HG03095 (cell line): Measurements from ENCODE around the gene SH3PXD2A.

Experiments
- ATAC-seq: cut with Tn5 transposase; IDR thresholded peaks from one replicate; pipeline ENCODE4 v1.9.1; 2021; ENCODE audit warnings: moderate library complexity; ENCODE audit not compliant: unreplicated experiment

SH3PXD2A gene

DNA sequence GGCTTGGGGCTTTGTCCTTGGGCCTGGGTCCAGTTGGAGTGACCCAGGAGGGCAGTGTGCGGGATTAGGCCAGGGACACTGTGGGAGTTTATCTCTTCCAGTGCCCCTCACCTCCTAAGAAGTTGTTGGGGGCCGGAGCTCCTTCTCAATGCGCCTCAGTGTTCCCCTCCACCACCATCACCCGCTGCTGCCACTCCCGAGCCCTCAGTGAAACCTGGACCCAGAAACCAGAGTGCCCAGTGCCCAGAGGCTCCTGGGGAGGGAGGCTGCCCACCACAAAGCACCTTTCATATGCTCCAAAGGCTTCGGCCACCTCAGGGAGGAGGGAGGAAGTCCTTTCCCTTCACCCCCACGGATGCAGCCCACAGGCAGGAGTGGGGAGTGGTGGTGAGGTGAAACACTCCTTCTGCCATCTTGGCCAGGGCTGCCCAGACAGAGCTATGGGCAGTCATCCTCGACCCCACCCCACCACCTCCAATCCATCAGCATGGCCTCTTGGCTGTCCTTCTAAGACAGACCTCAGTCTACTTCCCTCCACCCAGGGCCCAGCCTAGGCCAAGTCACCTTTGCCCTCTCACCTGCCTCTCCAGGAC is 99.0 kb downstream of the SH3PXD2A start:
- ATAC-seq = no peak

DNA sequence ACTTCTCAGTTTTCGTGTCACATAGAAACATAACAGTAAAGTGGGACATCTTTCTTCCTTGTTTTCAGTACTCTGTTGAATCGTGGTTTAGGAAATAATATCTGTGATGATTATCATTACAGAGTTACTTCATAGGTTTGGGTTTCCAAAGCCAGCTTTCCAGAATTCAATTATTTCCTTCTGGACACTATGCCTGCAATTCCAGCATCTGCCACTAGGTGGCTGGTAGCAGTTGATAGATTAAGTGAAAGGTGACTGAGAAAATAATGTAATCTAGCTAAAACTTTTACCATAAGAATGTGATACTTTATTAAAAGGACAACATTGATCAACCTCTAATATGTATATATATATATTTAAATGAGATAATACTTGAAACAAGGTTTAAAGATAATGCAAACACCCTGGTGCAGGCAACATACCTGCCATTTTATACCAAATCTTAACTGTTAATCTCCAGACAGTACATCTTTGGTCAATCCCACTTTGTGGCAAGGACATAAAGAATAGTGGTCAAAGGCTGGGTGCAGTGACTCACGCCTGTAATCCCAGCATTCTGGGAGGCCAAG is 102.6 kb downstream of the SH3PXD2A start:
- ATAC-seq = no peak

DNA sequence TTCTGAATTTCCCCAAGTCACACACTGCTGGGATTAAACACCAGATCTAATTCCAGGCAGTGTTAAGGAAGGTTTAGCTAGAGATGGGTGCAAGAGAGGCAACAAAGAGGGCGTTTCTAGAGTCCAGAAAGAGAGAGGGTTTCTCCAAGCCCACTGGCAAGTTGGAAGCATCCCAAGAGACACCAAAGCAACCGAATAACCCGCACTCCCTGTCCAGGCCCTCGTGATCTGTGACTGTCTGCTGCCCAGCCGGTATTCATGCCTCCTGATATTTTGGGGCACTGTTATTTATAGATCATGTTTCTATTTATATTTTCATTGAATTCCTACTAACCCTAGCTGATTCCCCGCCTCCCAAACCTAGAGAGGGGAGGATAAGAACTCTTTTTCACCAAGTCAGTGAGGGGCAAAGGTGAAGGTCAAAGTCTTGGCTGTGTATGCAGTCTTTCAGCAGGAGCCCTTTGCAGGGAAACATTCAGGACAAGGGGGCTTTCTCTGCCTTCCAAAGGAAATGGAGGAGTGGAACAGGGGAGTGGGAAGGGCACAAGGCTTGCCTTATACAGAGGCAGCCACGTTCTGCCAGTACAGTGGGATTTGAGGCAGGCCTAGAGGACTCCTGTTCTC is 103.6 kb downstream of the SH3PXD2A start:
- no peak for ATAC-seq

DNA sequence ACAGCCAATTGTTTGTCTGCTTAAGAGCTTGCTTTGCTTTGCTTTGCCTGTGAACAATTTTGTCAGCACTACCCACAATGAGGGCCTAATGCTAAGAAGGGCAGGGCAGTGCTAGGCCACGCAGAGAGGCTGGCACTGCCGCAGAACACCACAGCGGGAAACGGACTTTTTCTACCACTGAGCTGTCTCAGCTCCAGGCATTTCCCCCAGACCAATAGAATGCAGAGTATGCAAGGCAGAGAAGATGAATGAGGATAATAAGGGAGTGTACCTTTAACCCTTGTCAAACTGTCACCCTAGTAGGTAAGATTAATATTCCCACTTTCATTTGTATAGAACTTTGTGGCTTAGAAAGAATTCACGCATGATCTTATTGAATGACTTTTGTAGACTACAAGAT is 104.5 kb downstream of the SH3PXD2A start:
- ATAC-seq = no peak

DNA sequence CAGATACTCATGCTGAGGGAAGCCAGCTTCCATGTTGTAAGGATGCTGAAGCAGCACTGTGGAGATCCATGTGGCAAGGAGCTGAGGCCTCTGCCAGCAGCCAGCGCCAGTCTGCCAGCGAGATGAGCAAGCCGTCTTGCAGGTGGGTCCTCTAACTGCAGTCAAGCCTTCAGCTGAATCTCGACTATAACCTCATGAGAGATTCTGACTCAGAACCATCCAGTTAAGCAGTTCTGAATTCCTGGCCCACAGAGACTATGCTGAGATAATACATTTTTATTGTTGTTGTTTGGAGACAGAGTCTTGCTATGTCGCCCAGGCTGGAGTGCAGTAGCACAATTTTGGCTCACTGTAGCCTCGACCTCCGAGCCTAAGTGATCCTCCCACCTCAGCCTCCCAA is 105.6 kb downstream of the SH3PXD2A start:
- ATAC-seq = no peak

DNA sequence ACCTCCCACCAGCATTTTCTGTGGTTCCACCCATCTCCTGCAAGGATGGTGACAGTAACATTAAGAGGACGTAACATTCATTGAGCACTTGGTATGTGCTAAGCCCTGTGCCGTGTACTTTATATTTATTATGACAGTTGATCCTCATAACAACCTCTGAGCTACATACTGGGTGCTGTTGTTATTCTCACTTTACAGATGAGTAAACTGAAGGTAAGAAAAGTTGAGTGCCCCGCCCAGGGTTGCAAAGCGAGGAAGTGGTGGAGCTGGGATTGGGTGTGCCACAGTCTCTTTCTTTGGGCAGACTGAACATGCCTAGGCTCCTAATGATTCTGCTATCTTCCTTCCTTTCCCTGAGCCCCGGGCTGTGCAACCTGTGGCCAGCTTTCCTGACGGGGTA is 107.4 kb downstream of the SH3PXD2A start:
- ATAC-seq = no peak

DNA sequence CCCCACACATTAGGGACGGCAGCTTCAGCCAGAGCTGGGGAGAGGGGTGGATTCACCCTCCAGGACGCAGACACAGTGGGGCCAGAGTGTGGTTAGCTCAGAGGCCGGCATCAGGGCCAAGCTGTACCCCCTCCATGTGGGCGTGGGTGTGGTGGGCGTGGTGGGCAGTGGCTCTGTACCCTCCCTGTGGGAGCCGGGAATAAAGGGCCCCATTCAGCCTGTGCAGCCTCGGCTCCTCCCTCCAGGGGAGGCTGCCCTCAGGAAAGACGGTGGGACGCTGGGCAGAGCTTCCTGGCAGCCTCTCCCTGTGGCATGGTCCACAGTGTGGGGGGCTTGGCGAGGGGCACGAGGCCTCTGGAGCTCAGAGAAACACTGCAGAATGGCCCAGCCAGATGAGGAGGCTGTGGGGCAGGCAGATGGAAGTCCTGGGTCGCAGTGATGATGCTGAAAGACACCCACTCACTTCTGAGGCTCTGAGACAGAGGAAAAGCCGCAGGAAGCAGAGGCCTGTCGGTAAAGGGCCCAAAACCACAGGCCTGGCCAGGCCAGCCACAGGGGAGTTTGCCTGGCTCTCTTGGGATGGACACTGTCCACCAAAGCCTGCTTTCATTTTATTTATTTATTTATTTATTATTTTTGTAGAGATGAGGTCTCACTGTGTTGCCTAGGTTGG is 108.0 kb downstream of the SH3PXD2A start:
- no peak for ATAC-seq

DNA sequence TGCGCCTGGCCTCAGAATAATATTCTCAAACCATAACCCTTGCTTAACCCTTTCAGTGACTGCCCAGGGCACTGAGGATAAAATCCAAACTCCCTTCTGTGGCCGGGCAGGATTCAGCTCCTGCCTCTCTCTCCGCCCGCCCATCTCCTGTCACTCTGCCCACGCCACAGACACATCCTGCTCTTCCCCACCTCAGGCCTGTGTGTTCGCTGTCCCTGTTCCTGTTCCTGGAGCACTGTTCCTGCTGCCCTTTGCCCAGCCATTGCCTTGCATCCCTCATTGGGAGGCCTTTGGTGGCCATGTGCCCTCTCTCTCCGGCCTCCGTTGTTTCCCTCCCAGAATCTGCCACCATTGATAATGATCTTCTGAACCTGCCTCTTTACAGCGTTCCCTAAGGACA is 108.8 kb downstream of the SH3PXD2A start:
- no peak for ATAC-seq

DNA sequence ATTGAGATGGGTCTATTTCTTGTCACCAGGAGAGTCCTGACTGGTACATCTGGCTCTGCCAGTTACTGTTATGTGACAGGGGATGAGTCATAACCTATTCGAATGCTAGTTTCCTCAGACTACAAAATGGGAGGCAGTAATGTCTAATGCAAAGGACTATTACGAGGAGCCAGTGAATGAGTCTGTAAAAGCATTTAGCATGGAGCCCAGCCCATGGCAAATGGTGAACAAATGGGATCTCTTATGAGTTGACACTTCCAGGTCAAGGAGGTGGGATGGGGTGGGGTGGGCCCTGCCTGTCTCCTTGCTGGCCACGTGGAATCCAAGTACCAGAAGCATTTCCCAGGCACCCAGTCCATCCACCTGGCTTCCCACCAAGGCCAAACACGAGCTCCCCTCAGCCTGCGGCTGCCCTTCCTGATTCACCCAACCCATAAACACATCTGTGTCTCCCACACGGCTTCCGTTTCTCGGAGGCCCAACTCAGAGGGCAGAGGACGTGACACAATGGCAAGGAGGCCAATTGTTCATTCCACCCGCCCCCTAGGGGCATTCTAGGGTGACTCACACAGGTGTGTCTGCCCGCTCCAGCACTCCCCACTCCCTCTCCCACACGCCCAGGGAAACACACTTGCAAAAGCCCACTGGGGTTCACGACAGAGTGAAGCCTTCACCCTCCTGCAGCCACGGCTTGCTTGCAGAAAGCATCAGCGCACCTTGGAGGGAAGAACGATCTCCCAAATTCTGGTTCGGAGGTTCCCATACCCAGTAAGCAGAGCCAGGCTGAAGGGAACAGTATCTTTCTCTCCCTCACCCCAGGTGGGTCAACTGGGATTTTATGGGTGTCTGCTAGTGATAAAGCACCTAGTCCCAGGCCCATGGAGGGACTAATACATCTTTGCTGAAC is 109.8 kb downstream of the SH3PXD2A start:
- peak; percentile 47 for ATAC-seq

DNA sequence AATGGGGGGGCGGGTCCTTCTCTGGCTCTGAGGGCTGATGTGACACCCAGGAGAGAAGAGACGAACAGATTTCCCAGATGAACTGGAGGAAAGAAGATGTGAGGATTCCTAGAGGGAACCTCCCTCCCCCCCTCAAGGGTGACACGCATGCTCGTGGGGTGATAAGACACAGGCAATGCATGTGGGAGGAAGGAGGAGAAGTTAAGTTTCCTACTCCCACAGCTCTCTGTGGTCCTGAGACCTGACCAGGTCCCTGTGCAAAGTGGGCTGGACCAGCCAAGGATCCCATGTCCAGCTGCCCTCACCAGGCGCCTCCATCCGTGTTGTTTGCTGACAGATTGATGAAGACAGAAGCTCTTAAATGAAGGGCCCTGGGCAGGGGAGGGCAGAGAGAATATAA is 112.6 kb downstream of the SH3PXD2A start:
- ATAC-seq = no peak

DNA sequence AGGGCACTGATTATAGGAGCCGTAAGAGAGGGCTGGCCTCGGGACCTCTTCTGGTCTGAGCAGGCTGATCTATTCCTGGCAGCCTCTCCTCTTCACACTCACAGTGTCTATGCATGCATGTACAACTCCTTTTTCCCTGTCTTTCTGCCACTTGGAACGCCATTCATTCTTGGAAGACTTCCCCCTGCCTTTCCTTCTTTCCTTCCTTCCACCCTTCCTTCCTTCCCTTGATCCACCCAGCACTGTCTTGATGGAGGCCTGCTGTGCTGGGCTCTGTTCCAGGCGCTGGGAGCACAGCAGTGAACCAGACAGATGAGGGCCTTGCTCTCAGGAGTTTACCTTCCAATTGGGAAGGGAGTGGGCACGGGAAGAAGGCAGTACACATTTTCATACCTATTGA is 114.8 kb downstream of the SH3PXD2A start:
- no peak for ATAC-seq

DNA sequence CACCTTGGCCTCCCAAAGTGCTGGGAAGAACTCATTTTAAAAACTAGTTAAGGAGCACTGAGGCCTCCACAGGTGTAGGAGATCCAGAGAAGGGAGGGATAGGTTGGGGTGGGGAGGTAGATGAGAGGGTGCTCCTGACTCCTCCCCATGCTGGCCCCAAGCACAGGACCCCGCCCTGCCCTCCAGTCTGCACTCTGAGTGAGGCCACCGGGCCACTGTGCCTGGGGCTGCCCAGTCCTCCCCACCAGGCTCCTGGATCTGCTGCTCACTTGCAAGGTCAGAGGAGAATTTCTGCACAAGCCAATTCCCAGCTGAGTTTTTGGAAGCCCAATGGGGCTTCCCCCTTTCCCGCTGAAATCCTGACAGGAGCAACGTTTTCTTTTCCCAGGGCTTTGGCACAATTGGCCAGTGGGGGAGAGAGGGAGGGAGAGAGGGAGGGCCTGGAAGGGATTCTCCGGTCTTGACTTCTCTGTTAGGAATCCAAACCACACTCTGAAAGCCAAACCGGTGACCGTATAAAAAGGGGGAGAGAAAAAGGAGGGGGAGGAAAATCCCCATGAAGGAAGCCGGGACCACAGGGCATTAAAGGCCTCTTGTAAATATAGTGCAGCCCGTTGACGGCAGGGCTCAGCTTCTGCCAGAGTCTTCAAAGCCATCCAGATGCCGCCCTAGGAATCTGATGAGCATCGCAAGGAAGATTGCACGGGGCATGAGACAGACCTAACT is 116.2 kb downstream of the SH3PXD2A start:
- ATAC-seq = no peak

DNA sequence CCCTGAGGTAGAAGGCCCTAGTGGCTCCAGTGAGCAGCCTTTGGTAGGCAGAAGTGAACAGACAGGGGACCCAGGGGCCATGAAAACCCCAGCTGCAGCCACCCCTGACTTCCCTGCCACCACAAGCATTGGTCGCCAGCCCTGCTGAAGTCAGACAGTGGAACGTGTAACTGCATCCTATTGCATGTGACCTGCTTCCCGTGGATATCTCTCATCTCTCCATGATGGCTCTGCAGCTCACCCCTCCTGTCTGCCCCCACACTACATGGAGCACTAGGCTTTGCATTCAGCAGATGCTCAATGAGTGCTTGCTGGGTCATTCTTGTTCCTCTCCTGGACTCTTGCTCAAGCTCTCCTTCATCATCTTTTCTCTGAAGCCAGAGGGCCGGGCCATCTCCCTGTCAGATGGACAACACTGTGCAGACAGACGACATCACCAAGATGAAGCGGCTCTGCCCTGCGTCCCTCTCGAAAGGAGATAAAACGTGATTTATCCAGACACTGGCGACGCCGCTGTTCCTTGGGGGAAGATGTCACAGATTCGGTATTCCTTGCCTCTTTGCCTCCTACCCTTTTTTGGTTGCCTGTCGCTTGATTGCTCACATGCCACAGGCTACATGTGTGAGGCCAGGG is 117.5 kb downstream of the SH3PXD2A start:
- no peak for ATAC-seq

DNA sequence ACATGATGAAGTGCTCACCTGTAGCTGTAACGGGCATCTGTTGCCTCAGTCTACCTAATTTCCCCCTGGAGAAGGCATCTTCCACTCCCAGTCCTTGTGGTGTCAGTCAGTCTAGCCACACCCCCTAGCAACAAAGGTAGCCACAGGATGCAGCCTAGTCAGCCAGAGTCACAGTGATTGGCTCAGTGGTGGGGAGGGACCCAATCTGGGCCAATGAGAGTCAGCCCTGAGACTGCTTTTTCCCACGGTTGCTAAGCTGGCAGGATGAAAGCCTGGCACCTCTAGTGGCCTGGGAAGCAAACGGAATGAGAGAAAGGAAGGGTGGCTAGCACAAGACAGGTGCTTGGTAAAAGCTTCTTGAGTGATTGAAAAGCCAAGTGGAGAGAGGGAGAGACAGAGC is 118.6 kb downstream of the SH3PXD2A start:
- ATAC-seq = no peak

DNA sequence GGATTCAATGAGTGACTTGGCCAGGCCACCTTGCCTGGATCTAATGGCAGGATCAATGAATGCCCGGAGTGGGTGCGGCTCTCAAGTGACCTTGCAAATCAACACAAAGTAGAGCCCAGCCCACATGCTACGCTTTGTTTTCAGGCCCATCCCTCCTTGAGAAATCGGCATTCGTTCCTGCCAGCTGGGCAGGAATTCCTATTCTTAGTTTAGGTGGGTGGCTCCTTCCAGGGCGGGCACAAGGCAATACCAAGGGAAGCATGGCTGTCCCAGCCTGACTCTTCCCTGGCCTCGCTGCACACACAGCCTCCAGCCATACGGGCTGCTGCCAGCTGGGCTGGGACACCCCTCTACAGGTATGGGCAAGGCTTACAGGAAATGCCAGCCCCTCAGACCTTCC is 119.3 kb downstream of the SH3PXD2A start:
- ATAC-seq = no peak

DNA sequence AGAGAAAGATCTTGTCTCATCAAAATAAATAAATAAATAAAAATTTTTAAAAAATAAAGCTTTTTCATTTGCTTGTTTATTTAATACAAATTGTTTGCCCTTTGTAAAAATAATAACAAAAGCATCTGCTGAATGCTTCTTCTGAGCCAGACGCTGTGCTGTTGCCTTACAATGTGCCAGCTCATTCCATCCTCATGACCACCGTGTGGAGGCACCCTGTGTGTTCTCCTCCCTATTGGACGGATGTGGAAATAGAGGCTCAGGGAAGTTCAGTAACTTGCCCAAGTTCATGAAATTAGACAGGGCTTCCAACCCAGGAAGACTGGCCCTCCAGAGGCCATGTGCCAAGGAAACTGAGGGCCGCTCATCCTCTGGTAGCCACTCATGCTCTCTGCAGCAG is 120.6 kb downstream of the SH3PXD2A start:
- no peak for ATAC-seq

DNA sequence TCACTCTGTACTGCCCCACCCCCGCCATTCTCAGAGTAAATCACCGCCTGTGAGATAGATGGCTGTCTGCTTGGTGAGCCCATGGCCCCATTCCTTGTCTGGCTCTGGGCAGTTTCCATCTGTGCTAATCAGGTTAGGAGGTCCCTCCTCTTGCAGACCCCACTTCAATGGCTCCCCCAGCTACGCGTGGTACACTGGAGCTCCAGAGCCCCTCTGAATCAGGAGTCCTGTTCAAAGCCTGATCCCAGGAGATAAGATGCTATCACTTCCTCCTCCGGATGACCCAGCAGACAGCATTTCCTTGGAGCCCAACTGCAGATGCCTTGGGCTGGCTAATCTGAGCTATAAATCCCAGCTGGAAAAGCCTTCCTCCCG is 122.3 kb downstream of the SH3PXD2A start:
- no peak for ATAC-seq

DNA sequence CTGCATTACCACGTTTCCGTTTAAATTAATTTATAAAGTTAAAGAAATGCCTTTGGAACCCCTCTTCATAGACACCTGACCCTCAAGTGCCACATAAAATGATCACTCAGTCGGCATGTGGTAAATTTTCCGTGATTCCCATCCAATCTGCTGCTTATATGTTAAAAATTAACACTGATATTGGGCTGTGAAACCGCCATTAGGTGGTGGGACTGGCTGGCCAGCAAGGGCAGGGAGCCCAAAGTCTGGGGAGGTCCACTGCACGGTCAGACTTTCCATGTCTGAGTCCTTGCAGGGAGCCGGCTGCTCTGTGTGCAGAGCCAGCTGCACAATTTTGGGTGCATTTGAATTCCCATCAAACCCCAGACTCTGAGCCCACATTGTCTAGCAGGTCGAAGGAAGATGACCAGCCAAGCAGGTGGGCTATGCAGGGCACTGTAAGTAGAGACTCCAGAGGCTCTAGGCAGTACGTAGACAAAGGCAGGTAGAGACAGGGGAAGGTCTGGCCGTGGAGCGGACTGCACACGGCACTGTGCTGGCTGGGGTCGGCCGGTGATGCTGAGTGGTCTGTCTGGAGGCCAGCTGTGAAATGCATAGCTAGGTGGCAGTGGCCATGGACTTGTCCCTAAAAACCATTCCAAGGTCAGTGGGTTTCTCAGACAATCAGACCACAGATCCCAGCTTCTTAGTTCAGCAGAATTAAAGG is 122.9 kb downstream of the SH3PXD2A start:
- ATAC-seq = no peak

DNA sequence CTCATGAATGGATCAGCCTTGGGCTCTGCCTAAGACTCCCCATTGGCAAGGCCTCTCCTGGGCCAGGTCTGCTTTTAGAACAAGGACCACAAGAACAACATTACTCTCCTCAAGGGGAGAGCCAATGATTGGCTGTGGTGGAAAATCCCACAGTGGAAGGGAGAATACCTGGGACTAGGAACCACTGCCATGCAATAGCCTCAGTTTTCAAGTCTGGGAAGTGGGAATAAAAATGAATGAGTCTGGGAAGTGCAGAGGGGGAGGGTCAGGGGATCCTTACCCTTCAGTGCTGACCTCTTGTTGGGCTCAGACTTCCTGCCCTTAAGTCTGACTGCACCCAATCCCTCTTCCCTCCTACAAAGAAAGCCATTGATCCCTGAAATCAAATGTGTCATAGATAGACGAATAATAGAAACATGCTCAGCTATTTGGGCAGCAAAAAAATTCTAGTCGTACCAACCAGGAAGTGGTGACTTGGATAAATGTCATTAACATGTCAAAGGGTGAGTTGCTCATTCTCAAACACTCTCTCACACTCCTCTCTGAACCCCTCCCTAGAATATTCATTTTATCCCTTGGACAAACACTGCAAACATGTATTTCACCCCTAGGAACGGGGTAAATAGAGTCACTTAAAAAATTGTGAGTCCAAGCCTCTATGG is 123.6 kb downstream of the SH3PXD2A start:
- no peak for ATAC-seq
